CD8-positive, alpha-beta memory T cell (primary cell): ENCODE measurements around the gene CRK. TPM values are rescaled to one million over a fixed set of nuclear protein-coding genes. Genes with fewer than 3 reads are reported as not detected.

Experiments used
- CTCF ChIA-PET: fragments of 350-600 bp; sonication (Branson Sonifier 250); formaldehyde crosslinking; loops from one replicate; lab custom pipeline; 2021; ENCODE audit warnings: antibody characterized with exemption; lab: Charles Lee
- POLR2A ChIA-PET: fragments of 350-600 bp; sonication (Branson Sonifier 250); formaldehyde crosslinking; loops from one replicate; lab custom pipeline; 2021; ENCODE audit warnings: antibody characterized with exemption; lab: Charles Lee
- DNase-seq, 5 donors: peaks; one replicate each; pipeline versions ENCODE4 v3.0.0 to v3.0.0-alpha.2; 2020 to 2022; ENCODE audit warnings: mixed read lengths in 1 of 5
- H3K27ac ChIP-seq: one replicate; pipeline ENCODE4 v1.7.0; 2013; ENCODE audit warnings: low read depth, mild to moderate bottlenecking, low read length, moderate library complexity
- H3K27me3 ChIP-seq: 2 replicates; pipeline ENCODE4 v1.7.0; 2013; ENCODE audit warnings: low read length, mild to moderate bottlenecking; ENCODE audit not compliant: insufficient read depth, poor library complexity, severe bottlenecking
- H3K36me3 ChIP-seq: 2 replicates; pipeline ENCODE4 v1.7.0; 2013; ENCODE audit warnings: mild to moderate bottlenecking, low read length, moderate library complexity; ENCODE audit not compliant: insufficient read depth
- H3K4me1 ChIP-seq: 2 replicates; pipeline ENCODE4 v1.7.0; 2013; ENCODE audit warnings: mild to moderate bottlenecking, low read length, moderate library complexity; ENCODE audit not compliant: insufficient read depth
- H3K4me3 ChIP-seq: 2 replicates; pipeline ENCODE4 v1.7.0; 2013; ENCODE audit warnings: mild to moderate bottlenecking, low read length
- H3K9me3 ChIP-seq: 2 replicates; pipeline ENCODE4 v1.7.0; 2013; ENCODE audit warnings: mild to moderate bottlenecking, low read length
- H3K27ac Mint-ChIP-seq, 8 donors: one replicate each; pipeline ENCODE4 v1.8.0; 2020 to 2021; ENCODE audit warnings: mixed read lengths in 8 of 8, mild to moderate bottlenecking in 6 of 8, inconsistent platforms in 3 of 8, moderate library complexity in 3 of 8
- H3K27me3 Mint-ChIP-seq, 2 donors: one replicate each; pipeline ENCODE4 v1.8.0; 2020 to 2021; ENCODE audit warnings: mixed read lengths in 2 of 2, mild to moderate bottlenecking in 1 of 2, moderate library complexity in 1 of 2
- H3K36me3 Mint-ChIP-seq, 3 donors: one replicate each; pipeline ENCODE4 v1.8.0; 2020 to 2021; ENCODE audit warnings: mixed read lengths in 3 of 3, inconsistent platforms in 1 of 3, mild to moderate bottlenecking in 1 of 3
- H3K4me1 Mint-ChIP-seq, 3 donors: one replicate each; pipeline ENCODE4 v1.8.0; 2020 to 2021; ENCODE audit warnings: mixed read lengths in 3 of 3, inconsistent platforms in 1 of 3, mild to moderate bottlenecking in 1 of 3
- H3K4me3 Mint-ChIP-seq, 7 donors: one replicate each; pipeline ENCODE4 v1.8.0; 2020 to 2021; ENCODE audit warnings: mixed read lengths in 7 of 7, mild to moderate bottlenecking in 6 of 7, moderate library complexity in 4 of 7, inconsistent platforms in 2 of 7
- H3K9me3 Mint-ChIP-seq, 5 donors: one replicate each; pipeline ENCODE4 v1.8.0; 2020 to 2022; ENCODE audit warnings: mixed read lengths in 5 of 5, mild to moderate bottlenecking in 3 of 5, moderate library complexity in 2 of 5, inconsistent platforms in 1 of 5
- polyA plus RNA-seq: library from polyadenylated mRNA; unstranded; fragments of 300-500 nt; fragmentation: Illumina TruSeq; gene quantifications from one replicate; pipeline ENCODE4 v1.2.3, GENCODE V29; 2021
- total RNA-seq, 2 experiments: library from RNA; stranded (reverse); gene quantifications; one replicate each; pipeline ENCODE4 v1.2.3, GENCODE V29; 2021

Gene CRK
- total and polyA plus RNA-seq, 3 experiments from 2014 or later: 24.6 to 28.8 (median 25.3) TPM

- H3K27me3 Mint-ChIP-seq: no peaks in the 10 kb centered on the region
- H3K4me3 Mint-ChIP-seq: peak overlapping the region in 2 of 7 donors; percentile 40 to 48
- no peak for DNase-seq
- ChIA-PET CTCF (interaction anchor here (1.4 kb wide), 1 partner anchor 20 kb away, joined by 3 read pairs; no protein-coding TSS in a partner anchor), POLR2A (no interaction called here)
- Histone ChIP-seq H3K4me3 (no peak overlapping the region), H3K27me3 (no peaks in the 10 kb centered on the region), H3K9me3 (no peaks in the 10 kb centered on the region), H3K4me1 (peaks cover 18% of the 10 kb centered on the region), H3K27ac (no peak overlapping the region), H3K36me3 (peaks cover 14% of the 10 kb centered on the region)
- peaks cover 6 to 21% (median 8%) of the 10 kb centered on the region in 3 donors for H3K4me1 Mint-ChIP-seq
- no peak overlapping the region for H3K27ac Mint-ChIP-seq
- H3K36me3 Mint-ChIP-seq: peaks cover 0 to 45% (median 4%) of the 10 kb centered on the region in 3 donors
- H3K9me3 Mint-ChIP-seq: no peaks in the 10 kb centered on the region
Measured at GRCh38 chr17:1495265-1495989, 39.4 kb upstream of the CRK start.

- Mint-ChIP-seq H3K27me3 (no peaks in the 10 kb centered on the region), H3K9me3 (no peaks in the 10 kb centered on the region), H3K36me3 (peaks cover 0 to 42% (median 4%) of the 10 kb centered on the region in 3 donors), H3K27ac (peak overlapping the region in 1 of 8 donors; percentile 58), H3K4me1 (peaks cover 8 to 23% (median 11%) of the 10 kb centered on the region in 3 donors), H3K4me3 (peak overlapping the region in 2 of 7 donors; percentile 40 to 83)
- peaks cover 14% of the 10 kb centered on the region for H3K36me3 ChIP-seq
- H3K4me3 ChIP-seq: no peak overlapping the region
- ChIA-PET CTCF (interaction anchor here (1.4 kb wide), 1 partner anchor 20 kb away, joined by 3 read pairs; no protein-coding TSS in a partner anchor), POLR2A (interaction anchor here (1.7 kb wide), 1 partner anchor 11 kb away, joined by 4 read pairs; no protein-coding TSS in a partner anchor)
- DNase-seq: no peak
- H3K27ac ChIP-seq: no peak overlapping the region
- peaks cover 21% of the 10 kb centered on the region for H3K4me1 ChIP-seq
- no peaks in the 10 kb centered on the region for H3K27me3 ChIP-seq
- no peaks in the 10 kb centered on the region for H3K9me3 ChIP-seq
Measured at GRCh38 chr17:1494736-1495253, 38.8 kb upstream of the CRK start.

- Histone ChIP-seq H3K4me1 (peaks cover 21% of the 10 kb centered on the region), H3K36me3 (peaks cover 14% of the 10 kb centered on the region), H3K27ac (no peak overlapping the region), H3K4me3 (no peak overlapping the region), H3K27me3 (no peaks in the 10 kb centered on the region), H3K9me3 (no peaks in the 10 kb centered on the region)
- Mint-ChIP-seq H3K9me3 (no peaks in the 10 kb centered on the region), H3K4me3 (peak overlapping the region in 3 of 7 donors; percentile 14 to 83 (median 24)), H3K27ac (peak overlapping the region in 3 of 8 donors; percentile 52 to 61 (median 58)), H3K36me3 (peaks cover 0 to 38% (median 4%) of the 10 kb centered on the region in 3 donors), H3K4me1 (peaks cover 8 to 24% (median 11%) of the 10 kb centered on the region in 3 donors), H3K27me3 (no peaks in the 10 kb centered on the region)
- CTCF ChIA-PET: interaction anchor here (1.4 kb wide), 1 partner anchor 21 kb away, joined by 3 read pairs; no protein-coding TSS in a partner anchor
- DNase-seq: no peak
- POLR2A ChIA-PET: interaction anchor here (1.7 kb wide), 1 partner anchor 11 kb away, joined by 4 read pairs; no protein-coding TSS in a partner anchor
Measured at GRCh38 chr17:1494203-1494602, 38.2 kb upstream of the CRK start.

- Mint-ChIP-seq H3K4me3 (peak overlapping the region in 6 of 7 donors; percentile 5 to 83 (median 57)), H3K36me3 (peaks cover 0 to 33% (median 4%) of the 10 kb centered on the region in 3 donors), H3K9me3 (no peaks in the 10 kb centered on the region), H3K4me1 (peaks cover 10 to 32% (median 17%) of the 10 kb centered on the region in 3 donors), H3K27me3 (no peaks in the 10 kb centered on the region), H3K27ac (peak overlapping the region in 5 of 8 donors; percentile 40 to 73 (median 58))
- peaks cover 28% of the 10 kb centered on the region for H3K4me1 ChIP-seq
- no peak overlapping the region for H3K4me3 ChIP-seq
- ChIA-PET POLR2A (interaction anchor here (1.7 kb wide), 1 partner anchor 12 kb away, joined by 4 read pairs; no protein-coding TSS in a partner anchor), CTCF (interaction anchor here (1.8 kb wide), 1 partner anchor 128 kb away, joined by 7 read pairs; no protein-coding TSS in a partner anchor)
- H3K9me3 ChIP-seq: no peaks in the 10 kb centered on the region
- peaks cover 14% of the 10 kb centered on the region for H3K36me3 ChIP-seq
- no peaks in the 10 kb centered on the region for H3K27me3 ChIP-seq
- no peak for DNase-seq
- no peak overlapping the region for H3K27ac ChIP-seq
Measured at GRCh38 chr17:1493291-1493980, 37.4 kb upstream of the CRK start.

- no peaks in the 10 kb centered on the region for H3K9me3 ChIP-seq
- H3K36me3 ChIP-seq: peaks cover 11% of the 10 kb centered on the region
- ChIA-PET POLR2A (interaction anchor here (0.9 to 1.7 kb wide), 2 partner anchors 13 to 111 kb away, joined by 3 to 4 read pairs; no protein-coding TSS in a partner anchor), CTCF (interaction anchor here (0.7 to 1.8 kb wide), 2 partner anchors 23 to 127 kb away, joined by 4 to 7 read pairs; no protein-coding TSS in a partner anchor)
- Mint-ChIP-seq H3K4me3 (peak within 1 kb of the TSS; percentile 74 to 92 (median 84)), H3K36me3 (peaks cover 0 to 28% (median 3%) of the 10 kb centered on the region in 3 donors), H3K9me3 (no peaks in the 10 kb centered on the region), H3K4me1 (peaks cover 13 to 37% (median 18%) of the 10 kb centered on the region in 3 donors), H3K27me3 (peaks cover 0 to 1% of the 10 kb centered on the region in 2 donors), H3K27ac (peak within 1 kb of the TSS; percentile 43 to 91 (median 68))
- H3K27ac ChIP-seq: no peak within 1 kb of the TSS
- no peak for DNase-seq
- no peaks in the 10 kb centered on the region for H3K27me3 ChIP-seq
- peaks cover 30% of the 10 kb centered on the region for H3K4me1 ChIP-seq
- peak within 1 kb of the TSS; percentile 34 for H3K4me3 ChIP-seq
Measured at GRCh38 chr17:1492249-1493206, 36.5 kb upstream of the CRK start, which contains the start of gene MYO1C. Gene MYO1C (minus strand): TSS chr17:1492686. CDS start chr17:1492487, 199 bp downstream.

GRCh38 chr17:1491443-1492248 lies 35.6 kb upstream of the CRK start:
- H3K4me1 ChIP-seq: peaks cover 36% of the 10 kb centered on the region
- H3K9me3 ChIP-seq: no peaks in the 10 kb centered on the region
- DNase-seq: peak in 3 of 5 donors; percentile 31 to 52 (median 35)
- ChIA-PET POLR2A (interaction anchor here (0.9 kb wide), 1 partner anchor 112 kb away, joined by 3 read pairs; no protein-coding TSS in a partner anchor), CTCF (interaction anchor here (0.7 to 1.8 kb wide), 2 partner anchors 24 to 126 kb away, joined by 4 to 7 read pairs; no protein-coding TSS in a partner anchor)
- Mint-ChIP-seq H3K36me3 (peaks cover 0 to 21% (median 3%) of the 10 kb centered on the region in 3 donors), H3K4me1 (peaks cover 18 to 43% (median 24%) of the 10 kb centered on the region in 3 donors), H3K4me3 (peak overlapping the region; percentile 80 to 92 (median 84)), H3K27ac (peak overlapping the region in 7 of 8 donors; percentile 44 to 91 (median 74)), H3K9me3 (no peaks in the 10 kb centered on the region), H3K27me3 (peaks cover 0 to 1% of the 10 kb centered on the region in 2 donors)
- H3K4me3 ChIP-seq: peak overlapping the region; percentile 56
- H3K27me3 ChIP-seq: no peaks in the 10 kb centered on the region
- H3K27ac ChIP-seq: no peak overlapping the region
- H3K36me3 ChIP-seq: peaks cover 9% of the 10 kb centered on the region
